Natural killer cell (primary cell): ENCODE measurements around the gene TGM2. TPM values are rescaled to one million over a fixed set of nuclear protein-coding genes. Genes with fewer than 3 reads are reported as not detected.

Source experiments
- ATAC-seq, 3 donors: fragments of 150-1000 bp in 2 of 3; fragments of 200-7000 bp in 1 of 3; cut with Tn5 transposase; 1 replicate in 1 of 3; 2 replicates in 2 of 3; pipeline ENCODE4 v1.10.0; 2021; ENCODE audit warnings: mild to moderate bottlenecking in 2 of 3, moderate library complexity in 2 of 3
- DNase-seq, 2 donors: peaks; one replicate each; pipeline versions ENCODE4 v3.0.0 to v3.0.0-alpha.2; 2013 to 2021; ENCODE audit warnings: mixed read lengths in 1 of 2
- H3K27ac ChIP-seq: one replicate; pipeline ENCODE4 v1.5.1; 2013; ENCODE audit warnings: mild to moderate bottlenecking, low read length
- H3K27me3 ChIP-seq: one replicate; pipeline ENCODE4 v1.6.1; 2013; ENCODE audit warnings: low read length; ENCODE audit not compliant: control insufficient read depth, insufficient read depth
- H3K36me3 ChIP-seq: one replicate; pipeline ENCODE4 v1.6.1; 2013; ENCODE audit warnings: low read length; ENCODE audit not compliant: control insufficient read depth, insufficient read depth
- H3K4me1 ChIP-seq: one replicate; pipeline ENCODE4 v1.6.1; 2013; ENCODE audit warnings: low read length; ENCODE audit not compliant: control insufficient read depth, insufficient read depth
- H3K4me3 ChIP-seq: one replicate; pipeline ENCODE4 v1.5.1; 2013; ENCODE audit warnings: low read length
- H3K9me3 ChIP-seq: one replicate; pipeline ENCODE4 v1.6.1; 2013; ENCODE audit warnings: low read length; ENCODE audit not compliant: control insufficient read depth, insufficient read depth
- H3K27ac Mint-ChIP-seq, 2 donors: one replicate each; pipeline ENCODE4 v1.8.0; 2022; ENCODE audit warnings: mild to moderate bottlenecking in 2 of 2, mixed read lengths in 2 of 2, moderate library complexity in 1 of 2
- H3K27me3 Mint-ChIP-seq, 2 donors: one replicate each; pipeline ENCODE4 v1.8.0; 2022; ENCODE audit warnings: low read depth in 2 of 2, mixed read lengths in 2 of 2
- H3K36me3 Mint-ChIP-seq: one replicate; pipeline ENCODE4 v1.8.0; 2022; ENCODE audit warnings: mixed read lengths
- H3K4me1 Mint-ChIP-seq, 2 donors: one replicate each; pipeline ENCODE4 v1.8.0; 2022; ENCODE audit warnings: mixed read lengths in 2 of 2
- H3K4me3 Mint-ChIP-seq: one replicate; pipeline ENCODE4 v1.8.0; 2022; ENCODE audit warnings: mild to moderate bottlenecking, moderate library complexity, mixed read lengths
- H3K9me3 Mint-ChIP-seq, 2 donors: one replicate each; pipeline ENCODE4 v1.8.0; 2022; ENCODE audit warnings: mixed read lengths in 2 of 2
- CTCF ChIP-seq: fragments of 200-600 bp; IDR thresholded peaks from one replicate; pipeline ENCODE4 v1.8.0; 2022; ENCODE audit warnings: antibody characterized with exemption
- WGBS: methylation state at CpG from one replicate; pipeline ENCODE4 v1.1.7; 2013; ENCODE audit warnings: missing lambda C conversion rate; ENCODE audit not compliant: insufficient coverage; 5-methylcytosine and 5-hydroxymethylcytosine counted together
- intact Hi-C: fragments of 100-400 bp; cut with micrococcal nuclease; formaldehyde crosslinking; loops from one replicate; pipeline ENCODE4 v1.14.2; 2022
- total RNA-seq, 4 donors: library from RNA; stranded (reverse); fragments of 120-200 nt in 1 of 4; gene quantifications; one replicate each; pipeline versions ENCODE4 v1.2.3 to v1.2.4, GENCODE V29; 2013 to 2022

Gene TGM2
- total RNA-seq, 3 donors from 2014 or later (not counting 1 experiment from before 2014, with no cell fraction given) = 0.33 TPM; not detected in 1

DNA sequence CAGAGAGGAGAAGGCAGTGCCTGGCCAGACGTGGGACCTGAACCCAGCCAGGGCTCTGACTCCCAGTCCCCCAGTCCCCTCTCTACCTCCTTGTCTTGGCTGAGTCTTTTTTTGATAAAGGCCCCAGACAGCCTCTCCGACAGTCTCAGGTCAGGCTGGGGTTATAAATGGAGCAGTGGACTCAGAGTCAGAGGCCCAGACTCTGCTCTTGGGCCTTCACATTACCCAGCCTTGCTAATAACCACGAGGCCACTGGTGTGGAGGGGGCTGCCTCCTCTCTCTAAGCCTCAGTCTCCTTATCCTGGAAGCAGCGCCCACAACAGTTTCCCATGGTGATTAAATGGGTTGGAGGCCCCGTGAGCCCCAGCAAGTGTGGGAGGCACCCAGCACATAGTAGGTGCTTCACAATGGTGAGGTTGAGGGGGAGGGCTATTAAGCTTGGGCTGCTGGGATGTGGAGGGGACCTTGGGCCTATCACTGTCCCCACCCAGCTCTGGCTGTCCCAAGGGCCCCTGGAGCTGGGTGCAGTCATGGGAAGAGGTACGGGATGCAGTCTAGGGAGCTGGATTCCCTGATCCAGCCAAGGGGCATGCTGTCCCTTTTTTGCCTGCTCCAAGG, 35.7 kb downstream of the TGM2 start:
- Histone ChIP-seq H3K27me3 (no peaks in the 10 kb centered on the region), H3K27ac (no peak overlapping the region), H3K4me1 (peaks cover 5% of the 10 kb centered on the region), H3K4me3 (no peak overlapping the region), H3K36me3 (no peaks in the 10 kb centered on the region), H3K9me3 (no peaks in the 10 kb centered on the region)
- Mint-ChIP-seq H3K9me3 (no peaks in the 10 kb centered on the region), H3K4me1 (peaks cover 0 to 2% of the 10 kb centered on the region in 2 donors), H3K4me3 (no peak overlapping the region), H3K27me3 (no peaks in the 10 kb centered on the region), H3K27ac (no peak overlapping the region), H3K36me3 (no peaks in the 10 kb centered on the region)
- no peak for TF ChIP-seq CTCF
- DNase-seq (no peak), ATAC-seq (no peak)
- intact Hi-C loops = no loop called here
- 90% methylated on average over 4 of the region's 6 CpGs for WGBS

GRCh38 chr20:38128691-38129090, 36.4 kb downstream of the TGM2 start:
- intact Hi-C loops = no loop called here
- Mint-ChIP-seq H3K4me3 (no peak overlapping the region), H3K27me3 (no peaks in the 10 kb centered on the region), H3K27ac (no peak overlapping the region), H3K36me3 (no peaks in the 10 kb centered on the region), H3K9me3 (no peaks in the 10 kb centered on the region), H3K4me1 (no peaks in the 10 kb centered on the region)
- WGBS = 96% methylated on average over 2 of the region's 2 CpGs
- Histone ChIP-seq H3K27me3 (no peaks in the 10 kb centered on the region), H3K9me3 (no peaks in the 10 kb centered on the region), H3K27ac (no peak overlapping the region), H3K4me1 (no peaks in the 10 kb centered on the region), H3K4me3 (no peak overlapping the region), H3K36me3 (no peaks in the 10 kb centered on the region)
- TF ChIP-seq CTCF = no peak
- DNase-seq (no peak), ATAC-seq (no peak)

DNA sequence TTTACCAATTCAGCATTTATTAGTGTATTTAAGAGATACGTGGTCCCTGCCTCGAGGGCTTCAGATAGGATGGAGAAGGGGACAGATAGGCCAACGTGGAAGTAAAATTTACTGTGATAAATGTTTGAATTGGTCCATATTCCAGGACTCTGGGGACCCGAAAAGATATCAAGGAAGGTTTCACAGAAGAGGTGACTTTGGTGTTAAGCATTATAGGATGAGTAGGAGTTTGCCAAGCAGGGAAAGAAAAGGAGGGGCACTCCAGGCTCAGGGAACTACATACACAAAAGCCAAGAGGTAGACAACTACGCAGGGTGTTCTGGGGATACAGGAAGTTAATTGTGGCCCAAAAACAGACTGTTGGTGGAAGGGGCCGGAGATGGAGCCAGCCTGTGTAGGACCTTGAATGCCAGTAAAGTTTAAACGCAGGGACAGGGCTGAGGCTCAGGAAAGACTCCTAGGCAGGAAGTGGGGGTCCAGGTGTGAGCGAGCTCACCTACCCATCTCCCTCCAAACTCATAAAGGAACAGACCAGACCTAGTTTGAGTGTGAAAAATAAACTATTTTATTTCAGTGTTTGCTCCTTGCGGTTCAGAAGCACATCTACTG, 37.0 kb downstream of the TGM2 start:
- H3K4me3 Mint-ChIP-seq = no peak overlapping the region

More for the DNA sequence above, 37.0 kb downstream of the TGM2 start:
- Mint-ChIP-seq H3K36me3 (no peaks in the 10 kb centered on the region), H3K4me1 (no peaks in the 10 kb centered on the region), H3K9me3 (no peaks in the 10 kb centered on the region), H3K27ac (no peak overlapping the region), H3K27me3 (no peaks in the 10 kb centered on the region)
- H3K27ac ChIP-seq = no peak overlapping the region
- H3K27me3 ChIP-seq = no peaks in the 10 kb centered on the region
- WGBS = 87% methylated on average over 8 of the region's 9 CpGs
- no peak overlapping the region for H3K4me3 ChIP-seq
- ATAC-seq = no peak
- intact Hi-C loops = no loop called here
- no peaks in the 10 kb centered on the region for H3K36me3 ChIP-seq
- no peaks in the 10 kb centered on the region for H3K9me3 ChIP-seq
- no peaks in the 10 kb centered on the region for H3K4me1 ChIP-seq
- DNase-seq = no peak
- no peak for TF ChIP-seq CTCF
